H9 (cell line): ENCODE measurements around the gene ERAS. TPM values are rescaled to one million over a fixed set of nuclear protein-coding genes. Genes with fewer than 3 reads are reported as not detected.

Experiments used
- DNase-seq: peaks from one replicate; pipeline ENCODE4 v3.0.0-alpha.2; 2017
- H2AFZ ChIP-seq: one replicate; pipeline ENCODE4 v1.6.1; 2013; ENCODE audit warnings: mild to moderate bottlenecking, low read length, control low read depth, moderate library complexity
- H2AK5ac ChIP-seq: 2 replicates; pipeline ENCODE4 v1.6.1; 2013; ENCODE audit warnings: low read length, control low read depth, mixed read lengths; ENCODE audit not compliant: insufficient read length
- H2BK120ac ChIP-seq: one replicate; pipeline ENCODE4 v1.6.1; 2013; ENCODE audit warnings: low read depth, mild to moderate bottlenecking, low read length, control low read depth, inconsistent platforms; ENCODE audit not compliant: poor library complexity, severe bottlenecking
- H2BK12ac ChIP-seq: 2 replicates; pipeline ENCODE4 v1.6.1; 2013; ENCODE audit warnings: low read length, control low read depth, mixed read lengths, low read depth; ENCODE audit not compliant: insufficient read length
- H2BK15ac ChIP-seq: 2 replicates; pipeline ENCODE4 v1.6.1; 2013; ENCODE audit warnings: low read depth, low read length, control low read depth
- H2BK20ac ChIP-seq: one replicate; pipeline ENCODE4 v1.6.1; 2013; ENCODE audit warnings: low read depth, mild to moderate bottlenecking, low read length, control low read depth, inconsistent platforms; ENCODE audit not compliant: poor library complexity, severe bottlenecking
- H2BK5ac ChIP-seq: 2 replicates; pipeline ENCODE4 v1.6.1; 2013; ENCODE audit warnings: low read length, control low read depth, mixed read lengths; ENCODE audit not compliant: insufficient read length
- H3K14ac ChIP-seq: 2 replicates; pipeline ENCODE4 v1.6.1; 2013; ENCODE audit warnings: low read length, control low read depth; ENCODE audit not compliant: insufficient read depth
- H3K18ac ChIP-seq: 2 replicates; pipeline ENCODE4 v1.6.1; 2013; ENCODE audit warnings: low read depth, mild to moderate bottlenecking, mixed read lengths, low read length, control low read depth; ENCODE audit not compliant: insufficient read length
- H3K23ac ChIP-seq: 2 replicates; pipeline ENCODE4 v1.6.1; 2013; ENCODE audit warnings: low read length, control low read depth, mixed read lengths, low read depth; ENCODE audit not compliant: insufficient read length
- H3K23me2 ChIP-seq: 2 replicates; pipeline ENCODE4 v1.6.1; 2013; ENCODE audit warnings: low read depth, mild to moderate bottlenecking, mixed read lengths, low read length, control low read depth; ENCODE audit not compliant: insufficient read length, poor library complexity, severe bottlenecking
- H3K27ac ChIP-seq: 2 replicates; pipeline ENCODE4 v1.5.1; 2013; ENCODE audit warnings: low read length, control low read depth, mixed read lengths, low read depth; ENCODE audit not compliant: insufficient read length
- H3K27me3 ChIP-seq: 2 replicates; pipeline ENCODE4 v1.6.1; 2013; ENCODE audit warnings: low read length, control low read depth, inconsistent platforms; ENCODE audit not compliant: insufficient read depth
- H3K4ac ChIP-seq: 2 replicates; pipeline ENCODE4 v1.6.1; 2013; ENCODE audit warnings: low read depth, mild to moderate bottlenecking, control low read depth, inconsistent platforms, low read length, moderate library complexity
- H3K4me1 ChIP-seq: 2 replicates; pipeline ENCODE4 v1.6.1; 2013; ENCODE audit warnings: low read length, control low read depth, inconsistent platforms; ENCODE audit not compliant: insufficient read depth
- H3K4me2 ChIP-seq: 2 replicates; pipeline ENCODE4 v1.6.1; 2013; ENCODE audit warnings: low read length, control low read depth, mixed read lengths; ENCODE audit not compliant: insufficient read length, insufficient read depth
- H3K56ac ChIP-seq: 2 replicates; pipeline ENCODE4 v1.6.1; 2013; ENCODE audit warnings: low read depth, mild to moderate bottlenecking, mixed read lengths, low read length, control low read depth; ENCODE audit not compliant: insufficient read length
- H3K79me1 ChIP-seq: 2 replicates; pipeline ENCODE4 v1.6.1; 2013; ENCODE audit warnings: low read depth, mild to moderate bottlenecking, moderate library complexity, low read length, control low read depth, inconsistent platforms; ENCODE audit not compliant: insufficient read depth, poor library complexity, severe bottlenecking
- H3K79me2 ChIP-seq: 2 replicates; pipeline ENCODE4 v1.6.1; 2013; ENCODE audit warnings: low read length, control low read depth, inconsistent platforms; ENCODE audit not compliant: insufficient read depth
- H3K9ac ChIP-seq: 2 replicates; pipeline ENCODE4 v1.6.1; 2013; ENCODE audit warnings: low read length, control low read depth, mixed read lengths; ENCODE audit not compliant: insufficient read length; ENCODE audit errors: extremely low read depth
- H3K9me3 ChIP-seq: one replicate; pipeline ENCODE4 v1.6.1; 2013; ENCODE audit warnings: low read depth, low read length, inconsistent platforms; ENCODE audit not compliant: control insufficient read depth
- H3T11ph ChIP-seq: one replicate; pipeline ENCODE4 v1.6.1; 2013; ENCODE audit warnings: mild to moderate bottlenecking, low read length, control low read depth, inconsistent platforms
- H4K20me1 ChIP-seq: one replicate; pipeline ENCODE4 v1.6.1; 2013; ENCODE audit not compliant: control insufficient read depth, insufficient read length, insufficient read depth
- H4K5ac ChIP-seq: 2 replicates; pipeline ENCODE4 v1.6.1; 2013; ENCODE audit warnings: low read depth, mild to moderate bottlenecking, mixed read lengths, low read length, control low read depth; ENCODE audit not compliant: insufficient read length
- H4K8ac ChIP-seq: replicated peaks from 2 replicates; pipeline ENCODE4 v1.6.1; 2013; ENCODE audit warnings: low read length, control low read depth, mixed read lengths, low read depth; ENCODE audit not compliant: insufficient read length
- H4K91ac ChIP-seq: 2 replicates; pipeline ENCODE4 v1.6.1; 2013; ENCODE audit warnings: low read depth, mild to moderate bottlenecking, moderate library complexity, mixed read lengths, low read length, control low read depth; ENCODE audit not compliant: insufficient read length
- H3K27ac Mint-ChIP-seq, 3 experiments: 2 replicates in 2 of 3; 3 replicates in 1 of 3; pipeline ENCODE4 v1.8.0; 2020 to 2021; ENCODE audit warnings: mixed read lengths in 3 of 3, mild to moderate bottlenecking in 1 of 3, moderate library complexity in 1 of 3
- H3K27me3 Mint-ChIP-seq: 2 replicates; pipeline ENCODE4 v1.8.0; 2021; ENCODE audit warnings: low read depth, mild to moderate bottlenecking, moderate library complexity, mixed read lengths
- H3K36me3 Mint-ChIP-seq, 3 experiments: 2 replicates in 2 of 3; 3 replicates in 1 of 3; pipeline ENCODE4 v1.8.0; 2020 to 2021; ENCODE audit warnings: low read depth in 3 of 3, mixed read lengths in 3 of 3; ENCODE audit not compliant: insufficient read depth in 1 of 3
- H3K4me1 Mint-ChIP-seq, 2 experiments: 2 replicates each; pipeline ENCODE4 v1.8.0; 2020; ENCODE audit warnings: mixed read lengths in 2 of 2
- H3K4me3 Mint-ChIP-seq, 2 experiments: 2 replicates in 1 of 2; 3 replicates in 1 of 2; pipeline ENCODE4 v1.8.0; 2020 to 2021; ENCODE audit warnings: mild to moderate bottlenecking in 2 of 2, mixed read lengths in 2 of 2, moderate library complexity in 1 of 2
- H3K9me3 Mint-ChIP-seq, 2 experiments: 2 replicates in 1 of 2; 3 replicates in 1 of 2; pipeline ENCODE4 v1.8.0; 2020; ENCODE audit warnings: mild to moderate bottlenecking in 2 of 2, mixed read lengths in 2 of 2, moderate library complexity in 1 of 2
- WGBS: extraction: QIAGEN DNeasy Blood & Tissue Kit; methylation state at CpG from one replicate; pipeline ENCODE4 v1.1.7; 2013; ENCODE audit warnings: missing lambda C conversion rate, low lambda C conversion rate, mixed read lengths; ENCODE audit not compliant: insufficient read length; ENCODE audit errors: extremely low coverage; 5-methylcytosine and 5-hydroxymethylcytosine counted together
- total RNA-seq: library from RNA; stranded (reverse); gene quantifications from 2 replicates; pipeline ENCODE4 v1.2.1, GENCODE V29; 2021
- TF ChIP-seq, protein P1 (sequence below): fragments of 200-600 bp; sonication (generic); conservative IDR thresholded peaks from 3 replicates; pipeline ENCODE4 v1.8.0; 2021; ENCODE audit warnings: antibody characterized with exemption, mild to moderate bottlenecking

The ERAS gene
- total RNA-seq, 1 experiment from 2014 or later, result not detected

GRCh38 chrX:48785186-48785539 is 41.1 kb upstream of the ERAS start:
- H3K27me3 Mint-ChIP-seq, result peaks cover 18% of the 10 kb centered on the region
- no peak overlapping the region; a peak in 1 of 5 replicates for H3K4me3 Mint-ChIP-seq
- Histone ChIP-seq H3T11ph (no peak overlapping the region), H2BK12ac (no peak overlapping the region), H3K23me2 (no peaks in the 10 kb centered on the region), H3K9me3 (peaks cover 14% of the 10 kb centered on the region), H3K9ac (no peak overlapping the region), H2BK120ac (no peak overlapping the region), H3K23ac (no peak overlapping the region), H3K79me2 (no peaks in the 10 kb centered on the region), H3K56ac (no peak overlapping the region), H4K8ac (no peak overlapping the region), H3K79me1 (no peaks in the 10 kb centered on the region), H4K91ac (no peak overlapping the region), H4K5ac (no peak overlapping the region), H2BK15ac (no peak overlapping the region), H2BK5ac (no peak overlapping the region), H3K18ac (no peak overlapping the region), H3K27ac (no peak overlapping the region), H3K4me2 (no peak overlapping the region), H2AFZ (no peak overlapping the region), H2BK20ac (no peak overlapping the region), H3K14ac (no peak overlapping the region), H3K4me1 (no peaks in the 10 kb centered on the region), H2AK5ac (no peak overlapping the region), H4K20me1 (no peaks in the 10 kb centered on the region), H3K4ac (no peak overlapping the region), H3K27me3 (no peaks in the 10 kb centered on the region)
- TF ChIP-seq, protein P1, sequence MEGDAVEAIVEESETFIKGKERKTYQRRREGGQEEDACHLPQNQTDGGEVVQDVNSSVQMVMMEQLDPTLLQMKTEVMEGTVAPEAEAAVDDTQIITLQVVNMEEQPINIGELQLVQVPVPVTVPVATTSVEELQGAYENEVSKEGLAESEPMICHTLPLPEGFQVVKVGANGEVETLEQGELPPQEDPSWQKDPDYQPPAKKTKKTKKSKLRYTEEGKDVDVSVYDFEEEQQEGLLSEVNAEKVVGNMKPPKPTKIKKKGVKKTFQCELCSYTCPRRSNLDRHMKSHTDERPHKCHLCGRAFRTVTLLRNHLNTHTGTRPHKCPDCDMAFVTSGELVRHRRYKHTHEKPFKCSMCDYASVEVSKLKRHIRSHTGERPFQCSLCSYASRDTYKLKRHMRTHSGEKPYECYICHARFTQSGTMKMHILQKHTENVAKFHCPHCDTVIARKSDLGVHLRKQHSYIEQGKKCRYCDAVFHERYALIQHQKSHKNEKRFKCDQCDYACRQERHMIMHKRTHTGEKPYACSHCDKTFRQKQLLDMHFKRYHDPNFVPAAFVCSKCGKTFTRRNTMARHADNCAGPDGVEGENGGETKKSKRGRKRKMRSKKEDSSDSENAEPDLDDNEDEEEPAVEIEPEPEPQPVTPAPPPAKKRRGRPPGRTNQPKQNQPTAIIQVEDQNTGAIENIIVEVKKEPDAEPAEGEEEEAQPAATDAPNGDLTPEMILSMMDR, result no peak
- WGBS, result no CpG with 5 or more reads among the region's 1 CpG
- DNase-seq, result no peak
- H3K36me3 Mint-ChIP-seq, result peaks cover 0 to 4% (median 3%) of the 10 kb centered on the region in 3 experiments; a peak in 3 of 7 replicates
- H3K9me3 Mint-ChIP-seq, result peaks cover 60 to 82% of the 10 kb centered on the region in 2 experiments
- no peak overlapping the region for H3K27ac Mint-ChIP-seq
- 0 out of 4 replicates have a peak, but pooled peaks cover 0 to 3% of the 10 kb centered on the region in 2 experiments for H3K4me1 Mint-ChIP-seq
